Adrenal gland (tissue), 5 donors: ENCODE measurements around the gene ST8SIA1.

Experiments used
- CTCF ChIP-seq, 6 experiments: fragments of 450-650 bp in 4 of 6; fragments of 200-600 bp in 2 of 6; sonication (generic) in 1 of 6; IDR thresholded peaks; 1 replicate in 5 of 6; 2 replicates in 1 of 6; pipeline versions ENCODE4 v1.5.1 to v1.8.0; 2016 to 2021; ENCODE audit warnings: antibody characterized with exemption in 6 of 6, mild to moderate bottlenecking in 2 of 6, moderate library complexity in 1 of 6
- POLR2A ChIP-seq, 2 donors: fragments of 450-650 bp; IDR thresholded peaks; one replicate each; pipeline ENCODE4 v1.6.1; 2017; ENCODE audit warnings: antibody characterized with exemption in 2 of 2, mild to moderate bottlenecking in 2 of 2, moderate library complexity in 1 of 2
- donor health status: DM: no; HTN: no; CAD: no.

DNA sequence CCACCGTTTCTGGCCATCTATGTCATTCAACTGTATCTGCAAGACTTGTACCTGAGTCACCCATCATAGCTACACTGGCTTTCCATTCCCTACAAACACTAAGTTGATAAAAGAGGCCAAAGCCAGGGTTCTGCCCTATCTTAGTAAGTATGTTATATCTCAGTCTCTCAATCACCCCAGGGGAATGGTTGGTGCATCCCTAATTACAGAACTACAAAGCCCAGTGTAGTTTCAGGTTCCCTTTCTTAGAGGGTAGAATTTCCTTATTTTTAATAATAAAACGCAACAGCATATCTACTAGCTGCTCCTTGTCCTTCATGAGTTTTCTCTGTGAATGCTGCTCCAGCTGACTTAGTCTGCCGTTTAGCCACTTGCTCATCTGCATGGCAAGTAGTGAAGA is 57.6 kb downstream of the ST8SIA1 start:
- TF ChIP-seq CTCF (IDR thresholded peaks at IDR 0.05) = no peak
- no peak for TF ChIP-seq POLR2A (IDR thresholded peaks at IDR 0.05)
